ENCODE results near the gene SLC38A10.
A peak's percentile ranks its signal among the peaks of the same experiment; 100 is the strongest.

SLC38A10 gene

GRCh38 chr17:81302861-81303333 is 7.8 kb upstream of the SLC38A10 start:
- Histone ChIP-seq H3K27ac (ENCODE audit: low read depth, low read length, poor library complexity, severe bottlenecking) (no peak overlapping the region), H3K79me2 (ENCODE audit: insufficient read depth, low read length) (no peaks in the 10 kb centered on the region), H3K4me1 (ENCODE audit: insufficient read depth, low read length, severe bottlenecking) (no peaks in the 10 kb centered on the region), H3F3A (ENCODE audit: insufficient read depth, low read length) (no peaks in the 10 kb centered on the region), H3K4me3 (ENCODE audit: low read depth, low read length, poor library complexity, severe bottlenecking) (no peak overlapping the region), H3K9me3 (ENCODE audit: low read length) (no peaks in the 10 kb centered on the region), H4K20me1 (ENCODE audit: insufficient read depth, low read length) (no peaks in the 10 kb centered on the region), H3K27me3 (ENCODE audit: insufficient read depth, low read length) (peaks cover 12% of the 10 kb centered on the region), H3K9me2 (ENCODE audit: low read depth, low read length) (no peaks in the 10 kb centered on the region), H3K4me2 (ENCODE audit: low read length) (no peak overlapping the region), H3K9ac (ENCODE audit: low read length) (no peak overlapping the region), H2AFZ (ENCODE audit: low read length) (no peak overlapping the region), H3K36me3 (ENCODE audit: insufficient read depth, low read length) (no peaks in the 10 kb centered on the region)
- TF ChIP-seq EZH2 (IDR thresholded peaks at IDR 0.05; ENCODE audit: borderline replicate concordance, low read length) (no peak), CTCF (IDR thresholded peaks at IDR 0.05; ENCODE audit: low read length) (0 out of 2 replicates have a peak, but pooled peaks have one; percentile 6)

GRCh38 chr17:81302324-81302723 is 7.2 kb upstream of the SLC38A10 start:
- Histone ChIP-seq H3K4me1 (ENCODE audit: insufficient read depth, low read length, severe bottlenecking) (no peaks in the 10 kb centered on the region), H3K4me3 (ENCODE audit: low read depth, low read length, poor library complexity, severe bottlenecking) (no peak overlapping the region), H2AFZ (ENCODE audit: low read length) (no peak overlapping the region), H3K36me3 (ENCODE audit: insufficient read depth, low read length) (no peaks in the 10 kb centered on the region), H3K27me3 (ENCODE audit: insufficient read depth, low read length) (peaks cover 7% of the 10 kb centered on the region), H3K4me2 (ENCODE audit: low read length) (no peak overlapping the region), H4K20me1 (ENCODE audit: insufficient read depth, low read length) (no peaks in the 10 kb centered on the region), H3K9me3 (ENCODE audit: low read length) (no peaks in the 10 kb centered on the region), H3K79me2 (ENCODE audit: insufficient read depth, low read length) (no peaks in the 10 kb centered on the region), H3F3A (ENCODE audit: insufficient read depth, low read length) (no peaks in the 10 kb centered on the region), H3K27ac (ENCODE audit: low read depth, low read length, poor library complexity, severe bottlenecking) (no peak overlapping the region), H3K9me2 (ENCODE audit: low read depth, low read length) (no peaks in the 10 kb centered on the region), H3K9ac (ENCODE audit: low read length) (no peak overlapping the region)
- TF ChIP-seq EZH2 (IDR thresholded peaks at IDR 0.05; ENCODE audit: borderline replicate concordance, low read length) = no peak
- TF ChIP-seq CTCF (IDR thresholded peaks at IDR 0.05; ENCODE audit: low read length) = no peak

GRCh38 chr17:81301195-81302144 is 6.4 kb upstream of the SLC38A10 start:
- H3K9ac ChIP-seq (ENCODE audit: low read length) = no peak overlapping the region

More at GRCh38 chr17:81301195-81302144, 6.4 kb upstream of the SLC38A10 start:
- H3K9me3 ChIP-seq (ENCODE audit: low read length) = no peaks in the 10 kb centered on the region
- no peaks in the 10 kb centered on the region for H4K20me1 ChIP-seq (ENCODE audit: insufficient read depth, low read length)
- no peak overlapping the region for H3K27ac ChIP-seq (ENCODE audit: low read depth, low read length, poor library complexity, severe bottlenecking)
- H3K36me3 ChIP-seq (ENCODE audit: insufficient read depth, low read length) = no peaks in the 10 kb centered on the region
- no peak overlapping the region for H3K4me2 ChIP-seq (ENCODE audit: low read length)
- H3K79me2 ChIP-seq (ENCODE audit: insufficient read depth, low read length) = no peaks in the 10 kb centered on the region
- H2AFZ ChIP-seq (ENCODE audit: low read length) = no peak overlapping the region
- no peak overlapping the region for H3K4me3 ChIP-seq (ENCODE audit: low read depth, low read length, poor library complexity, severe bottlenecking)
- no peaks in the 10 kb centered on the region for H3F3A ChIP-seq (ENCODE audit: insufficient read depth, low read length)
- TF ChIP-seq EZH2 (IDR thresholded peaks at IDR 0.05; ENCODE audit: borderline replicate concordance, low read length) (no peak), CTCF (IDR thresholded peaks at IDR 0.05; ENCODE audit: low read length) (no peak)
- no peaks in the 10 kb centered on the region for H3K9me2 ChIP-seq (ENCODE audit: low read depth, low read length)
- H3K4me1 ChIP-seq (ENCODE audit: insufficient read depth, low read length, severe bottlenecking) = peaks cover under 1% of the 10 kb centered on the region
- peaks cover 7% of the 10 kb centered on the region for H3K27me3 ChIP-seq (ENCODE audit: insufficient read depth, low read length)

Measured in OCI-LY1 (cell line).